Right ventricle myocardium superior (tissue), 1 donor: ENCODE data around the gene PXT1. TPM values are rescaled to one million over a fixed set of nuclear protein-coding genes. Genes with fewer than 3 reads are reported as not detected.

Experiments used
- total RNA-seq: library from RNA; stranded (reverse); fragmentation: NEBNext Ultra II Directional; extraction: Animal tissue kit (Norgen Biotek cat#: 25700); gene quantifications from one replicate; pipeline ENCODE4 v1.2.1, GENCODE V29; 2021
- donor health status: DM: no; HTN: yes; CAD: no; lungs with severe emphysema.

PXT1 gene
- total RNA-seq, 1 donor from 2014 or later: 0.13 TPM

Other genes starting within 250 kb of the PXT1 start
- 17.8 TPM for gene BRPF3, start 246.1 kb downstream of the PXT1 start, total RNA-seq
- gene PNPLA1, start 172.8 kb downstream of the PXT1 start, total RNA-seq: not detected
- gene BNIP5, start 106.0 kb downstream of the PXT1 start, total RNA-seq: not detected
- gene ETV7, start 55.2 kb downstream of the PXT1 start, total RNA-seq: not detected
- 22.1 TPM for gene KCTD20, start 146 bp upstream of the PXT1 start, total RNA-seq
- 21.2 TPM for gene STK38, start 104.6 kb upstream of the PXT1 start, total RNA-seq
- gene SRSF3, start 151.5 kb upstream of the PXT1 start, total RNA-seq: 122 TPM
- 54.5 TPM for gene CDKN1A, start 235.9 kb upstream of the PXT1 start, total RNA-seq